GM19043 (cell line): ENCODE results near the gene PALMD.

ENCODE experiments used
- ATAC-seq: cut with Tn5 transposase; IDR thresholded peaks from one replicate; pipeline ENCODE4 v1.9.1; 2021; ENCODE audit warnings: low read depth; ENCODE audit not compliant: unreplicated experiment

The PALMD gene

GRCh38 chr1:99657213-99658030 is 11.5 kb downstream of the PALMD start:
- no peak for ATAC-seq

GRCh38 chr1:99658031-99658290 is 12.0 kb downstream of the PALMD start:
- ATAC-seq = no peak

- no peak for ATAC-seq
Measured at GRCh38 chr1:99659755-99660210, 13.9 kb downstream of the PALMD start.

- no peak for ATAC-seq
Measured at GRCh38 chr1:99660496-99660895, 14.6 kb downstream of the PALMD start.

GRCh38 chr1:99661780-99662179 is 15.9 kb downstream of the PALMD start:
- ATAC-seq = no peak

GRCh38 chr1:99662539-99663080 is 16.7 kb downstream of the PALMD start:
- ATAC-seq = no peak

- ATAC-seq = no peak
Measured at GRCh38 chr1:99663501-99663900, 17.6 kb downstream of the PALMD start.

GRCh38 chr1:99665212-99665611 is 19.3 kb downstream of the PALMD start:
- ATAC-seq = no peak

GRCh38 chr1:99669376-99669775 is 23.5 kb downstream of the PALMD start:
- no peak for ATAC-seq

- ATAC-seq = no peak
Measured at GRCh38 chr1:99669821-99670220, 23.9 kb downstream of the PALMD start.

- ATAC-seq = no peak
Measured at GRCh38 chr1:99670583-99670982, 24.7 kb downstream of the PALMD start.

- ATAC-seq = no peak
Measured at GRCh38 chr1:99672038-99672437, 26.1 kb downstream of the PALMD start.

GRCh38 chr1:99672530-99673213 is 26.8 kb downstream of the PALMD start:
- ATAC-seq = no peak

GRCh38 chr1:99673315-99673714 is 27.4 kb downstream of the PALMD start:
- no peak for ATAC-seq

- ATAC-seq = no peak
Measured at GRCh38 chr1:99674115-99675064, 28.5 kb downstream of the PALMD start.

- no peak for ATAC-seq
Measured at GRCh38 chr1:99675292-99675691, 29.4 kb downstream of the PALMD start.

GRCh38 chr1:99675994-99676393 is 30.1 kb downstream of the PALMD start:
- ATAC-seq = no peak

- ATAC-seq = no peak
Measured at GRCh38 chr1:99676876-99677275, 31.0 kb downstream of the PALMD start.

- ATAC-seq = no peak
Measured at GRCh38 chr1:99677416-99677815, 31.5 kb downstream of the PALMD start.

GRCh38 chr1:99680270-99680669 is 34.4 kb downstream of the PALMD start:
- ATAC-seq = no peak

- ATAC-seq = no peak
Measured at GRCh38 chr1:99681583-99681982, 35.7 kb downstream of the PALMD start.
